Kidney glomerular epithelial cell (primary cell): ENCODE results near the gene KLHL17.
A peak's percentile ranks its signal among the peaks of the same experiment; 100 is the strongest.
"Not testable (repeated sequence)": the region's sequence is repeated elsewhere in the genome, so short reads cannot be mapped to it uniquely, and the experiment has no call there.

Experiments
- DNase-seq: peaks from one replicate; lab custom pipeline; 2025; lab: John Stamatoyannopoulos, UW

The KLHL17 gene

DNA sequence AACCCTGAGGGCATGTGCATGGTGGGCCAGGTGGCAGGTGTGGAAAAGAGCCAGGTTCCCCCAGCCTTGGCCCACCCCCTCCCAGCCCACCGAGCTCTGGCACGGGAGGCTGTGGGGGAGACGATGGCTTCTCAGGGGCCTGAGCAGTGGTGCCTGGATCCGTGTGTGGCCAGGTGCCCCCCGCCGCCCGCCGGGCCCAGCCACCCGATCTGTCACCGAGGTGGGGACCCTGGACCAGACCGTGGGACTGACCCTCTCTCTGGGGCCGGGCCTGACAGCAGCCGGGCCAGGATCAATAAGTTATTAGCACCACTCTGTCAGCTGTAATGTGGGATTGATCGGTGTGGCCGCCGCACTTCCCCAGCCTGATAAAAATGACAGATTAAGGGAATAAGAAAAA lies 22.9 kb upstream of the KLHL17 start:
- no peak for DNase-seq

- peak; percentile 42 for DNase-seq
Observed at GRCh38 chr1:938088-938683, 22.2 kb upstream of the KLHL17 start.

DNA sequence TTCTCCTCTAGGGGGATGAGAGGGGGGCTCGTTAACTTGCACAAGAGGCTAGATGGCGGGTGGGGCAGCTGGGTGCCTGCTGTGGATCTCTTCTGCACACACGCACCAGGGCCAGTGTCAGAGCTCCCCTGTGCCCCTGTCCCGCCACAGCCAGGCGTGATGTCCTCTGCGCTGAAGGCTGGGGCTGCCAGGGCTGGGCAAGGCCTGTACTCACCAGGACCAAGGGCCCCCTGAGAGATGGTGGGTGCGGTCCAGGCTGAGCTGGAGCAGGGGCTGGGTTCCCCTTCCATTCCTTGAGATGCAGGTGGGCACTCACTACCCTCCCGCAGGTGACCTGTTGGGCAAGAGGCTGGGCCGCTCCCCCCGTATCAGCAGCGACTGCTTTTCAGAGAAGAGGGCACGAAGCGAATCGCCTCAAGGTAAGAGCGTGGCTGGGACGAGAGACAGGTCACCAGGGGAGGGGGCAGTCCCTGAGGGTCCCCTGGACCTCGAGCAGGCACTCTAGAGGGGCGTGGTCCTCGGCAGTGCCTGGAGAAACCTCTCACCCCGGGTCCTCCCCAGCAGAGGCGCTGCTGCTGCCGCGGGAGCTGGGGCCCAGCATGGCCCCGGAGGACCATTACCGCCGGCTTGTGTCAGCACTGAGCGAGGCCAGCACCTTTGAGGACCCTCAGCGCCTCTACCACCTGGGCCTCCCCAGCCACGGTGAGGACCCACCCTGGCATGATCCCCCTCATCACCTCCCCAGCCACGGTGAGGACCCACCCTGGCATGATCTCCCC lies 21.5 kb upstream of the KLHL17 start:
- no peak for DNase-seq

- no peak for DNase-seq
Observed at GRCh38 chr1:939511-940106, 20.8 kb upstream of the KLHL17 start.

DNA sequence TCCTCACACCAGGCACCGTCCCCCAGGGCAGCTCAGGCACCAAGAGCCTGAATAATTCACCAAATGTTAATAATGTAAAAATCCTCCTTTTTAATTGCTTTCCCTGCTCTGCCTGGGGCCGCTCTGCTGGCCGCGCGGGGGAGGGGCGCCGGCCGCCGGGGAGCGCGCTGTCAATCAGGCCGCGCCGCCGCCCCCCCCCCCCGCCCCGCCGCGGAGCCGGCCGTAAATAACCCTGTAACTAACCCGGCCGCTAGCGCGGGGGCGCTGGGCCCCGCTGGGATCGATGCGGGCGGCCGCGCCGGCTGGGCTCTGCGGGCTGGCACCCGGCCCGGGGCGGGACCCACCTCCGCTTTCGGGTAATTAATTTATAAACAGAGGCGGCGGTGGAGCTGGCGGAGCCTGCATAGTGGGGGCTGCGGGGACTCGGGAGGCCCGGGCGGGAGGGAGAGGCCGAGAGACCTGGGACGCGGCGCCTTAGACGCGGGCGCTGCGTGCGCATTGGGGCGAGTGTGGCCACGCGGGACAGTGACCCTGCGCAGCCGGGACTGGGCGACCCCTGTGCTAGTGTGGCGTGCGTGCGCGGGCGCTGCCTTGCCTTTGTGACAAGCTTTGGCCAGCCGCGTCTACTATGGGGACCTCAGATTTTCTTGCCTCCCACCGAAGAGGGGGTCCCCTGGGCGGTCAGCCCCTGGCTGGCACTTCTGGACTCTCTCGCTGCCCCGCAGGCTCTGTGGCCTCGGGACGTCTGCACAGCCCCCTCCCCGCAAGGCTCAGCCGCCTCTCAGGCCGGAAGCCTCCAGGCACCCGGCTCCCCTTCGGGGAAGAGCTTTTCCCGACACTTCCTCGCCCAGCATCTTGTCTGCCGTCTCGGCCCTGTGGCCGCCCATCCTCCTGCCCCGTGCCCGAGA lies 20.0 kb upstream of the KLHL17 start:
- peak; percentile 44 for DNase-seq

GRCh38 chr1:941015-941587 lies 19.3 kb upstream of the KLHL17 start:
- no peak for DNase-seq

- no peak for DNase-seq
Observed at GRCh38 chr1:941588-942383, 18.6 kb upstream of the KLHL17 start.

DNA sequence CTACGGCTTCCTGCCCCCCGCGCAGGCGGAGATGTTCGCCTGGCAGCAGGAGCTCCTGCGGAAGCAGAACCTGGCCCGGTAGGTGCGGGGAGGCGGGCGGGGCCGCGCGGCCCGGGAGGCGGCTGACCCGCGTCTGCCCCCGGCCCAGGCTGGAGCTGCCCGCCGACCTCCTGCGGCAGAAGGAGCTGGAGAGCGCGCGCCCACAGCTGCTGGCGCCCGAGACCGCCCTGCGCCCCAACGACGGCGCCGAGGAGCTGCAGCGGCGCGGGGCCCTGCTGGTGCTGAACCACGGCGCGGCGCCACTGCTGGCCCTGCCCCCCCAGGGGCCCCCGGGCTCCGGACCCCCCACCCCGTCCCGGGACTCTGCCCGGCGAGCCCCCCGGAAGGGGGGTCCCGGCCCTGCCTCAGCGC lies 18.0 kb upstream of the KLHL17 start:
- DNase-seq = no peak

GRCh38 chr1:942864-943533 lies 17.4 kb upstream of the KLHL17 start:
- no peak for DNase-seq

DNA sequence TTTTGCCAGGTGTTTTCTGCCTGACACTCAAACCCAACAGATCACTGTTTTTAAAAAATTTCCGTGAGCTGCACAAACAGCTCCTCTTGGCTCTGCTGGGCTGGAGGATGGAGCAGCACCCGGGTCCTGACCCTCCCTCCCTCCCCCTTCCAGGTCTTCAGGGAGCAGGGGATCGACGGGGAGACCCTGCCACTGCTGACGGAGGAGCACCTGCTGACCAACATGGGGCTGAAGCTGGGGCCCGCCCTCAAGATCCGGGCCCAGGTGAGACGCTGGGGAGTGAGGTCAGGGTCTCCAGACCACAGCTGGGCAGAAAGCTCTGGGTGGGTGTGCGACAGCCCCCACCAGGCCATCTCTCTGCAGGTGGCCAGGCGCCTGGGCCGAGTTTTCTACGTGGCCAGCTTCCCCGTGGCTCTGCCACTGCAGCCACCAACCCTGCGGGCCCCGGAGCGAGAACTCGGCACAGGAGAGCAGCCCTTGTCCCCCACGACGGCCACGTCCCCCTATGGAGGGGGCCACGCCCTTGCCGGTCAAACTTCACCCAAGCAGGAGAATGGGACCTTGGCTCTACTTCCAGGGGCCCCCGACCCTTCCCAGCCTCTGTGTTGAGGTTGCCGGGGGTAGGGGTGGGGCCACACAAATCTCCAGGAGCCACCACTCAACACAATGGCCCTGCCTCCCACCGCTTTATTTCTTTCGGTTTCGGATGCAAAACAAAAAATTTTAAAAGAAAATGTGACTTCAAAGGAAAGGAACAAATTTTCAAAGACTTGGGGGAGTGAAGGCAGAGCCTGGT lies 16.6 kb upstream of the KLHL17 start:
- no peak for DNase-seq

DNA sequence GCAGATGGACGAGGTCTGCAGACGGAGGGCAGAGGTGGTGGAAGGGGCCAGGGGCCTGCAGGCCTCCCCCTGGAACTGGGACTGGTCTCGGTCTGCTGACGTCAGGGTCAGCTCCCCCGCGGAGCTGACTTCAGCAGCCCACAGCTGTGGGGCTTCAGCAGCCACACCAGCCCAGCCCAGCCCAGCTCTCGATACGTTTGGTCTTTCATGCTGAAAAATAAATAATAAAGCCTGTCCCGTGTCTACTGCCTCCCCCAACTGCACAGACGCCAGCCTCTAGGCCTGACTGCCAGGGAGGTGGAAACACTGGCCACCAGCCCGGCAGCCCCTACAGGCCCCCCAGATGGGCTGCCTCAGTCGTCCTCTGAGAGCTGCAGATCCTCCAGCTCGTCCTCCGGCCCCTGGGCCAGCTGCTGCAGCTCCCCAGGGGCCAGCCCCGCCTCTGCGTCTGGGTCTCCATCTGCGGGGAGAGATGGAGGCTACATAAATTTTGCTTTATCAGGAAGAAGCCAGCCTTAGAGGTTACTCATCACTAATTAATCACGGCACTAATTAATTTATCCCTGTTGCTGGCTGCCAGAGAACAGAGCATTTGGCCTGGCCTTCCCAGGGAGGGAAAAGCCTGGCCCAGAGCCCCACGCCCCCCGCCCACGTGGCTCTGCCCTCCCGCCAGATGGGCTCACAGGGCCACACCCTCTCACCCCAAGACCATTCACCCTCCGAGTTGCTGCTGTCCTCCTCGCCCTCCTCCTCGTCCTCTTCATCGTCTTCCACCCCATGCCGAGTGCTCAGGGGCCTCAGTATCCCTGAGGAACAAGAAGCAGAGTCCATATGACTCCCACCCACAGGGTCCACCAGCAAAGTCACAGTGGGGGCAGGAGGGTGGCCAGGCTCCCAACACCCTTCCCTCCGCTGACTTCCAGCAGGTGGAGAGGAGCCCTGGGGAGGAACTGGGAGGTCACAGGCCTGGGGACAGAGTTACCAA lies 15.8 kb upstream of the KLHL17 start:
- DNase-seq = peak; percentile 50

- DNase-seq = no peak
Observed at GRCh38 chr1:945688-946556, 14.5 kb upstream of the KLHL17 start.

- DNase-seq = not testable (repeated sequence)
Observed at GRCh38 chr1:946811-947210, 13.6 kb upstream of the KLHL17 start.

DNA sequence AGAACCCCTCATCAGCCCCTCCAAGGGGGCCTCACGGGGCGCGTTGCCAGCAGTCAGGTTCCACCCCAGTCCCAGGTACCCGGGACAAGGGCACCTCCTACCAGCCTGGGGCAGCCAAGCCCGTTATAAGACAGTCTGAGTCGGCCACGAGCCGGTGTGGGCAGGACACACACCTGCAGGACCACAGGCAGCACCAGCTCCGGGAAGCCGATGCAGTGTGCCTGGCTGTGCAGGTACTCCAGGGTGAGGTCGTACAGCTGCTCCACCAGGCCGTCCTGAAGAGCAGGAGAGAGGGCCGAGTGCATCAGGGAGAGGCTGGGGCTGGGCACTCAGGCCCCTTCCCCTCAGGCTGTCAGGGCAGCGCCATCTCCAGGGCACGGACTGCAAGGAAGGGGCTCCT lies 12.4 kb upstream of the KLHL17 start:
- no peak for DNase-seq

- DNase-seq = no peak
Observed at GRCh38 chr1:950268-950667, 10.1 kb upstream of the KLHL17 start.

DNA sequence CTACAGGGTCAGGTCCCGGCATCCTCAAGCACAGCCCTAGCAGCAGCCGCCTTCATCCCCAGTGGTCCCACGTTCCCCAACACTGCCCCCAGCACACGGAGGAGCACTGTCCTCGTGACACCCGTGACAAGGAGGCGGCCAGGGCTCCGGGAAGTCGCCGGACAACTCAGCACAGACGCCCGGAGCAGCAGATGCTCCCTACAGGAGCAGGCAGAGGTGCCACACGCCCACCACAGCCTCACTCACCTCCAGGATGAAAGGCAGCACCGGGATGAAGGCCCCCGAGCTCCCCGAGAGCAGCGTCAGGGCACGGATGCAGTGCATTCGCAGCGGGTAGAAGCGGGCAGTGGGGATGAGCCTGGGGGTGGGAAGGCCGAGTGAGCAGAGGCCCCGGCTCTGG lies 9.5 kb upstream of the KLHL17 start:
- no peak for DNase-seq

DNA sequence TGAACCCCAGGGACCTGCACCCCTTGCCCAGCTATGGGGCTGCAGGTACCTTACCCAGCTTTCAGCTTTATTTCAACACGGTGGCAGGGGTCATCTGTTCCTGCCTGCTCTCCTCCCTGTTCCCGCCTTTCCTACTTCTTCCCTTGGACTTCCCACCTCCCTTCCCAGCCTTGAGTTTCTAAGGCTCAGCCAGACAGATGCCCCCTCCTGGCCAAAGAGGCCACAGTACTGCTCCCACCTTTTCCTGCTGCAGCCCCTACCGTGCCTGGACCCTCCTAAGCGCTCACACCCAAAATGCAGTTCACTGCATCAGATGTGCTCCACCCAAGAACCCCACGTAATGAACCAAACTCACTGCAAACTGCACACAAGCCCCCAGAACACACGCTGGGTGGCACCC lies 9.0 kb upstream of the KLHL17 start:
- no peak for DNase-seq

DNA sequence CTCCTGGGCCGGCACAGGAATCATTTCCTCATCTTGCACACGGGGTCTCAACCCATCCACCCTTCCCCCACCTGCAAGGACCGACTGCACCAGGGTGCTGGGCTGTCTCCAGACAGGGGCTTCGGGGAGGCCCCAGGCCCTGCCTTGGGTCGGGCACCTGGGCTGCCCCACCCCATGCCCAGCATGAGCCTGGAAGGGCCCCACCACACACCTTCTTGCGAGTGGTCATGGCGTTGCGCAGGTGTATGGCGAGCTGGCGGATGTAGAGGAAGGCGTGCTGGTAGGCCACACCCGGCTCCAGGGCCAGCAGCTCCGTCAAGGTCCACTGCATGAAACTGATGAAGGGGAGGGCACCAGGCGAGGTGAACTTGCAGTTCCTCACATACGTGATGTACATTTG lies 8.2 kb upstream of the KLHL17 start:
- no peak for DNase-seq
